GM18867 (cell line): ENCODE results near the gene STARD3.
A peak's percentile ranks its signal among the peaks of the same experiment; 100 is the strongest.

Experiments used
- ATAC-seq: cut with Tn5 transposase; IDR thresholded peaks from one replicate; pipeline ENCODE4 v1.9.1; 2021; ENCODE audit warnings: mild to moderate bottlenecking, moderate library complexity; ENCODE audit not compliant: unreplicated experiment

Gene STARD3

GRCh38 chr17:39618956-39619785 lies 17.8 kb upstream of the STARD3 start:
- ATAC-seq, result no peak

- no peak for ATAC-seq
Observed at GRCh38 chr17:39619786-39620101, 17.2 kb upstream of the STARD3 start.

GRCh38 chr17:39621523-39622379 lies 15.2 kb upstream of the STARD3 start:
- ATAC-seq, result peak; percentile 50

- peak; percentile 13 for ATAC-seq
Observed at GRCh38 chr17:39622380-39623006, 14.5 kb upstream of the STARD3 start.

- ATAC-seq, result peak; percentile 45
Observed at GRCh38 chr17:39623356-39623950, 13.5 kb upstream of the STARD3 start.

GRCh38 chr17:39624313-39624712 lies 12.6 kb upstream of the STARD3 start:
- no peak for ATAC-seq

GRCh38 chr17:39625198-39625785 lies 11.7 kb upstream of the STARD3 start:
- ATAC-seq, result no peak

GRCh38 chr17:39626171-39627046 lies 10.5 kb upstream of the STARD3 start, which contains the start of gene PPP1R1B:
PPP1R1B (plus strand) TSS chr17:39626952; CDS start chr17:39627393, 441 bp downstream.
- ATAC-seq, result no peak

GRCh38 chr17:39627047-39627711 lies 9.8 kb upstream of the STARD3 start:
- no peak for ATAC-seq

- no peak for ATAC-seq
Observed at GRCh38 chr17:39627712-39628516, 9.0 kb upstream of the STARD3 start.

GRCh38 chr17:39628655-39629493 lies 8.1 kb upstream of the STARD3 start:
- ATAC-seq, result no peak

- no peak for ATAC-seq
Observed at GRCh38 chr17:39629494-39629880, 7.5 kb upstream of the STARD3 start.

GRCh38 chr17:39629898-39630297 lies 7.0 kb upstream of the STARD3 start:
- ATAC-seq, result no peak

GRCh38 chr17:39631403-39631802 lies 5.5 kb upstream of the STARD3 start:
- no peak for ATAC-seq

- no peak for ATAC-seq
Observed at GRCh38 chr17:39632153-39632941, 4.6 kb upstream of the STARD3 start.

GRCh38 chr17:39633570-39634183 lies 3.3 kb upstream of the STARD3 start:
- ATAC-seq, result no peak
